WTC11 (cell line): ENCODE results near the gene AVL9.

ENCODE experiments used
- ARID4B ChIP-seq: sonication (generic); formaldehyde crosslinking; IDR thresholded peaks from 2 replicates; pipeline ENCODE4 v1.8.0; 2023; ENCODE audit warnings: missing genetic modification reagents, mild to moderate bottlenecking, borderline replicate concordance
- ATF1 ChIP-seq: sonication (generic); formaldehyde crosslinking; IDR thresholded peaks from 2 replicates; pipeline ENCODE4 v1.8.1; 2023; ENCODE audit warnings: mild to moderate bottlenecking, moderate library complexity, missing genetic modification reagents
- JUN ChIP-seq: sonication (generic); formaldehyde crosslinking; IDR thresholded peaks from 2 replicates; pipeline ENCODE4 v1.8.0; 2023; ENCODE audit warnings: mild to moderate bottlenecking, missing genetic modification reagents
- PRDM15 ChIP-seq: sonication (generic); formaldehyde crosslinking; IDR thresholded peaks from 2 replicates; pipeline ENCODE4 v1.8.0; 2022; ENCODE audit warnings: missing genetic modification reagents
- ZNF138 ChIP-seq: sonication (generic); formaldehyde crosslinking; conservative IDR thresholded peaks from 2 replicates; pipeline ENCODE4 v1.8.1; 2022; ENCODE audit warnings: mild to moderate bottlenecking, moderate library complexity, missing genetic modification reagents
- TF ChIP-seq, protein P1 (sequence below): sonication (generic); formaldehyde crosslinking; IDR thresholded peaks from 2 replicates; pipeline ENCODE4 v1.8.0; 2022; ENCODE audit warnings: mild to moderate bottlenecking, missing genetic modification reagents
- TF ChIP-seq, protein P2 (sequence below): fragments of 200-600 bp; IDR thresholded peaks from 2 replicates; pipeline ENCODE4 v1.8.0; 2022; ENCODE audit warnings: antibody characterized with exemption
- TF ChIP-seq, protein P3 (sequence below): sonication (generic); formaldehyde crosslinking; IDR thresholded peaks from 2 replicates; pipeline ENCODE4 v1.8.0; 2023; ENCODE audit warnings: missing genetic modification reagents
- TF ChIP-seq, protein P4 (sequence below): sonication (generic); formaldehyde crosslinking; IDR thresholded peaks from 2 replicates; pipeline ENCODE4 v1.8.0; 2022; ENCODE audit warnings: mild to moderate bottlenecking, missing genetic modification reagents

DNA sequence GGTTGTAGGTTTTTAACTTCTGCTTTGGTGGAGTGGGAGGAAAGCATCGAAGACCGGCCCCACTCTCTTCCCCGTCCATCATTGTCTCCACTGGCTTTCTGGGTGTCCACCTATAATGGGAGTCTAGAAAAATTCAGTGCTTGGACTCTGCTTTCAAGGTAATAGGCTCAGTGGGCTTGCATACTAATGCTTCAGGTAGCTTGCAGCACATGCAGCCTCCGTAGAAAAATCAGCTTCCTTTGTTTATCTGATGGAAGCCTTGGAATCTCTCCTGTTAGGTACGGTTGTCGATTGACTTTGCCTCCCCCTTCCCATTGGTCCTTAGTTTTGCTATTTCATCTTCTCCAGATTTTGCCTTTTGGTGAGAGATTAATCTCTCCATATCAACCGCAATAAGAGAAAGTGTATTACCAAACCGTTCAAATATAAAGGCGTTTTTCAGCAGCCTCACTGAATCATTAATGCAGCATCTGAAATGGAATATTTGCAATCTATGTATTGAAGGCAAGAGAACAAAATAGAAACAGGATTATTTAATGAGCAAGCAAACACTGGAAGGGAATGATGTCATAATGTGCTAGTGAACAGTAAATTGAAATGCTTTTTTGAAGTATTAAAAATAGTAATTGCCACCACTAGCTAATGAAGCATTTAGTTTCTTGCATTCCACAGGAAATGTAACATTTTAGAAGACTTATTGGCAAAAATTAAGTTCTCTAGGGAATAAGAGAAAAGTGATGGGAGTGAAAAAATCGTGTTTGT, 944 bp downstream of the AVL9 start:
- TF ChIP-seq ZNF138 (no peak), PRDM15 (CRISPR knock-in tag) (no peak), JUN (no peak), ATF1 (CRISPR knock-in tag) (no peak), ARID4B (CRISPR knock-in tag) (no peak)
- TF ChIP-seq, protein P1, sequence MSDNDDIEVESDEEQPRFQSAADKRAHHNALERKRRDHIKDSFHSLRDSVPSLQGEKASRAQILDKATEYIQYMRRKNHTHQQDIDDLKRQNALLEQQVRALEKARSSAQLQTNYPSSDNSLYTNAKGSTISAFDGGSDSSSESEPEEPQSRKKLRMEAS, result no peak
- TF ChIP-seq, protein P2, sequence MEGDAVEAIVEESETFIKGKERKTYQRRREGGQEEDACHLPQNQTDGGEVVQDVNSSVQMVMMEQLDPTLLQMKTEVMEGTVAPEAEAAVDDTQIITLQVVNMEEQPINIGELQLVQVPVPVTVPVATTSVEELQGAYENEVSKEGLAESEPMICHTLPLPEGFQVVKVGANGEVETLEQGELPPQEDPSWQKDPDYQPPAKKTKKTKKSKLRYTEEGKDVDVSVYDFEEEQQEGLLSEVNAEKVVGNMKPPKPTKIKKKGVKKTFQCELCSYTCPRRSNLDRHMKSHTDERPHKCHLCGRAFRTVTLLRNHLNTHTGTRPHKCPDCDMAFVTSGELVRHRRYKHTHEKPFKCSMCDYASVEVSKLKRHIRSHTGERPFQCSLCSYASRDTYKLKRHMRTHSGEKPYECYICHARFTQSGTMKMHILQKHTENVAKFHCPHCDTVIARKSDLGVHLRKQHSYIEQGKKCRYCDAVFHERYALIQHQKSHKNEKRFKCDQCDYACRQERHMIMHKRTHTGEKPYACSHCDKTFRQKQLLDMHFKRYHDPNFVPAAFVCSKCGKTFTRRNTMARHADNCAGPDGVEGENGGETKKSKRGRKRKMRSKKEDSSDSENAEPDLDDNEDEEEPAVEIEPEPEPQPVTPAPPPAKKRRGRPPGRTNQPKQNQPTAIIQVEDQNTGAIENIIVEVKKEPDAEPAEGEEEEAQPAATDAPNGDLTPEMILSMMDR, result no peak
- TF ChIP-seq, protein P3, sequence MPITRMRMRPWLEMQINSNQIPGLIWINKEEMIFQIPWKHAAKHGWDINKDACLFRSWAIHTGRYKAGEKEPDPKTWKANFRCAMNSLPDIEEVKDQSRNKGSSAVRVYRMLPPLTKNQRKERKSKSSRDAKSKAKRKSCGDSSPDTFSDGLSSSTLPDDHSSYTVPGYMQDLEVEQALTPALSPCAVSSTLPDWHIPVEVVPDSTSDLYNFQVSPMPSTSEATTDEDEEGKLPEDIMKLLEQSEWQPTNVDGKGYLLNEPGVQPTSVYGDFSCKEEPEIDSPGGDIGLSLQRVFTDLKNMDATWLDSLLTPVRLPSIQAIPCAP, result no peak
- TF ChIP-seq, protein P4, sequence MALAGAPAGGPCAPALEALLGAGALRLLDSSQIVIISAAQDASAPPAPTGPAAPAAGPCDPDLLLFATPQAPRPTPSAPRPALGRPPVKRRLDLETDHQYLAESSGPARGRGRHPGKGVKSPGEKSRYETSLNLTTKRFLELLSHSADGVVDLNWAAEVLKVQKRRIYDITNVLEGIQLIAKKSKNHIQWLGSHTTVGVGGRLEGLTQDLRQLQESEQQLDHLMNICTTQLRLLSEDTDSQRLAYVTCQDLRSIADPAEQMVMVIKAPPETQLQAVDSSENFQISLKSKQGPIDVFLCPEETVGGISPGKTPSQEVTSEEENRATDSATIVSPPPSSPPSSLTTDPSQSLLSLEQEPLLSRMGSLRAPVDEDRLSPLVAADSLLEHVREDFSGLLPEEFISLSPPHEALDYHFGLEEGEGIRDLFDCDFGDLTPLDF, result no peak
